Activated CD4-positive, alpha-beta memory T cell treated with anti-CD3 and anti-CD28 coated beads for 36 hours (primary cell): ENCODE data around the gene CAMK2G. TPM values are rescaled to one million over a fixed set of nuclear protein-coding genes. Genes with fewer than 3 reads are reported as not detected.

Experiments
- CTCF ChIA-PET: fragments of 350-600 bp; sonication (Branson Sonifier 250); formaldehyde crosslinking; loops from one replicate; lab custom pipeline; 2021; ENCODE audit warnings: antibody characterized with exemption, inconsistent platforms; lab: Charles Lee
- POLR2A ChIA-PET: fragments of 350-600 bp; sonication (Branson Sonifier 250); formaldehyde crosslinking; loops from one replicate; lab custom pipeline; 2021; ENCODE audit warnings: antibody characterized with exemption; lab: Charles Lee
- DNase-seq: peaks from one replicate; pipeline ENCODE4 v3.0.0-alpha.2; 2020
- H3K27ac Mint-ChIP-seq: one replicate; pipeline ENCODE4 v1.8.0; 2021; ENCODE audit warnings: mixed read lengths
- H3K27me3 Mint-ChIP-seq: one replicate; pipeline ENCODE4 v1.8.0; 2021; ENCODE audit warnings: mixed read lengths
- H3K36me3 Mint-ChIP-seq: one replicate; pipeline ENCODE4 v1.8.0; 2021; ENCODE audit warnings: mixed read lengths
- H3K4me1 Mint-ChIP-seq: one replicate; pipeline ENCODE4 v1.8.0; 2021; ENCODE audit warnings: low read depth, mixed read lengths
- H3K4me3 Mint-ChIP-seq: one replicate; pipeline ENCODE4 v1.8.0; 2021; ENCODE audit warnings: mild to moderate bottlenecking, mixed read lengths
- H3K9me3 Mint-ChIP-seq: one replicate; pipeline ENCODE4 v1.8.0; 2021; ENCODE audit warnings: mixed read lengths
- intact Hi-C: fragments of 100-400 bp; cut with micrococcal nuclease; formaldehyde crosslinking; loops from one replicate; pipeline ENCODE4 v1.15.1; 2023
- total RNA-seq, 2 experiments: library from RNA; stranded (reverse); gene quantifications; one replicate each; pipeline ENCODE4 v1.2.3, GENCODE V29; 2021

Gene CAMK2G
- total RNA-seq, 2 experiments from 2014 or later, result 20.8 to 21.5 TPM

GRCh38 chr10:73867871-73868631 is 6.3 kb downstream of the CAMK2G start:
- ChIA-PET POLR2A (no interaction called here), CTCF (interaction anchor here (0.6 to 3.7 kb wide), 3 partner anchors 12 to 721 kb away, joined by 3 to 18 read pairs (median 6); no protein-coding TSS in a partner anchor)
- H3K4me1 Mint-ChIP-seq, result peaks cover 74% of the 10 kb centered on the region
- H3K9me3 Mint-ChIP-seq, result no peaks in the 10 kb centered on the region
- DNase-seq, result no peak
- peaks cover 8% of the 10 kb centered on the region for H3K36me3 Mint-ChIP-seq
- no peaks in the 10 kb centered on the region for H3K27me3 Mint-ChIP-seq
- intact Hi-C loops, result no loop called here
- no peak overlapping the region for H3K4me3 Mint-ChIP-seq
- peak overlapping the region; percentile 64 for H3K27ac Mint-ChIP-seq

DNA sequence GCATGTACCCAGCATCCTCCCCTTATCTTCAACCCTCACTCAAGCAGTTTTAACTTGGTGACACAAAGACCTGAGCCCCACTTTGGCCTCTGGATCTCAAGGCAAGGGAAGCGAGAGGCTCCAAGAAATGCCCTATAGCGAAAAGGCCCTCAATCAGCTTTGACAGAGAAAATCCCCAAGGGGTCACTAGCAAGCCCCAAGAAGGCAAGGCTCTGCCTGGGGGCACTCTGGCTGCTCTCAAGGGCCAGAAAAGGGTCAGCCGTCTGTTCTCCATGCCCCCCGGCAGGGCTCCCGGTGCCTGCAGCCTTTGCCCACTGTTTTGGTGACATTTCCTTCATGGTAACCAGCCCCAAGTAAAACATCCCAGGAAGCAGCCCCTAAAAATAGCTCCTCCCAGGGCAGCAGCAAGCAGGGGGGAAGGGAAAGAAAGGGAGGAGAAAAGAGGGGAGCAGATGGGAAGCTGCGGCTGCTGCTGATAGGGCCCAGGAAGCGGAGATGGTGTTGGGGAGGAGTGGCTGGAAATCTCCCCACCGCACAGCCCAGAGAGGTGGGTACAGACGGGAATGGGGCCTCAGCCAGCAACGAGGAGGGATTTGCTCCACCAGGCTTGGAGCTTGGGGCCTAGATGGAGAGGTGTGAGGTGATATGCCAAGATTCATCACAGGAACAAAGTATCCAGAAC is 7.1 kb downstream of the CAMK2G start:
- DNase-seq, result no peak
- Mint-ChIP-seq H3K36me3 (peaks cover 8% of the 10 kb centered on the region), H3K27ac (peak overlapping the region; percentile 99), H3K27me3 (no peaks in the 10 kb centered on the region), H3K4me1 (peaks cover 73% of the 10 kb centered on the region), H3K9me3 (no peaks in the 10 kb centered on the region), H3K4me3 (no peak overlapping the region)
- intact Hi-C loops, result no loop called here
- CTCF ChIA-PET, result interaction anchor here (0.6 to 3.7 kb wide), 4 partner anchors 12 to 722 kb away, joined by 3 to 18 read pairs (median 4); no protein-coding TSS in a partner anchor
- POLR2A ChIA-PET, result no interaction called here

DNA sequence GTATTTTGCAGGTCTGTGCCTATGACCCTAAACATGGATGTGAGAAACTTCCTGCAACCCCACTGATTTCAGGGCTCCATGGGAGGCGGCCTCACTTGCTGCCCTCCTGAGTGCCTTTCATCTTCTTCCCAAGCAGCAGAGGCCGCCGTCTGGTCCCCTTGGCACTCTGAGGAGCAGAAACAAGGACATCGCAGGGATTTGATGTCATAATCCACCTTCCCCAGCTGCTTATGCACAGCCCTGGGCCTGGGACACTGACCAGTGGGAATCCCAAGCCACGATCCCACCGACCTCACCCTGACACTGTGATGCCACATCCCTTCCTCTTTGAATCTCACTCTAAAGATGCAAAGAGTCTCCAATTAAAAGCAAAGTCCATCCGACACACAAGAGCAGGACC is 7.7 kb downstream of the CAMK2G start:
- H3K27ac Mint-ChIP-seq, result peak overlapping the region; percentile 99
- peak overlapping the region; percentile 17 for H3K4me3 Mint-ChIP-seq
- intact Hi-C loops, result no loop called here
- H3K4me1 Mint-ChIP-seq, result peaks cover 68% of the 10 kb centered on the region
- peaks cover 5% of the 10 kb centered on the region for H3K36me3 Mint-ChIP-seq
- POLR2A ChIA-PET, result no interaction called here
- no peak for DNase-seq
- no peaks in the 10 kb centered on the region for H3K27me3 Mint-ChIP-seq
- CTCF ChIA-PET, result interaction anchor here (0.8 to 3.7 kb wide), 6 partner anchors 9 to 74 kb away, joined by 3 to 18 read pairs (median 4); no protein-coding TSS in a partner anchor
- no peaks in the 10 kb centered on the region for H3K9me3 Mint-ChIP-seq

- ChIA-PET POLR2A (interaction anchor here (0.9 kb wide), 1 partner anchor 9 kb away, joined by 3 read pairs; no protein-coding TSS in a partner anchor), CTCF (interaction anchor here (0.6 to 3.7 kb wide), 9 partner anchors 8 to 75 kb away, joined by 3 to 18 read pairs (median 3); no protein-coding TSS in a partner anchor)
- Mint-ChIP-seq H3K27me3 (no peaks in the 10 kb centered on the region), H3K4me3 (peak overlapping the region; percentile 79), H3K9me3 (no peaks in the 10 kb centered on the region), H3K27ac (peak overlapping the region; percentile 99), H3K4me1 (peaks cover 64% of the 10 kb centered on the region), H3K36me3 (peaks cover 7% of the 10 kb centered on the region)
- DNase-seq, result peak; percentile 77
- intact Hi-C loops, result loop anchor here (1.0 kb wide), 2 partner anchors 10 to 16 kb away; no protein-coding TSS in a partner anchor
These were observed 8.6 kb downstream of the CAMK2G start for GRCh38 chr10:73865459-73866442.

- ChIA-PET POLR2A (no interaction called here), CTCF (interaction anchor here (1.4 to 3.7 kb wide), 5 partner anchors 15 to 76 kb away, joined by 3 to 18 read pairs (median 8); no protein-coding TSS in a partner anchor)
- Mint-ChIP-seq H3K4me3 (peak overlapping the region; percentile 79), H3K27me3 (no peaks in the 10 kb centered on the region), H3K9me3 (no peaks in the 10 kb centered on the region), H3K36me3 (peaks cover 10% of the 10 kb centered on the region), H3K4me1 (peaks cover 66% of the 10 kb centered on the region), H3K27ac (peak overlapping the region; percentile 99)
- DNase-seq, result no peak
- intact Hi-C loops, result loop anchor here (1.0 kb wide), 2 partner anchors 10 to 16 kb away; no protein-coding TSS in a partner anchor
These were observed 9.3 kb downstream of the CAMK2G start for GRCh38 chr10:73865107-73865458.

- Mint-ChIP-seq H3K9me3 (no peaks in the 10 kb centered on the region), H3K27ac (peak overlapping the region; percentile 99), H3K4me1 (peaks cover 73% of the 10 kb centered on the region), H3K36me3 (peaks cover 10% of the 10 kb centered on the region), H3K4me3 (peak overlapping the region; percentile 29), H3K27me3 (no peaks in the 10 kb centered on the region)
- no peak for DNase-seq
- POLR2A ChIA-PET, result interaction anchor here (0.7 to 0.9 kb wide), 2 partner anchors 7 to 50 kb away, joined by 3 read pairs; no protein-coding TSS in a partner anchor
- CTCF ChIA-PET, result interaction anchor here (1.4 to 3.7 kb wide), 6 partner anchors 13 to 77 kb away, joined by 3 to 41 read pairs (median 14); no protein-coding TSS in a partner anchor
- intact Hi-C loops, result no loop called here
These were observed 10.1 kb downstream of the CAMK2G start for GRCh38 chr10:73864229-73864628.

DNA sequence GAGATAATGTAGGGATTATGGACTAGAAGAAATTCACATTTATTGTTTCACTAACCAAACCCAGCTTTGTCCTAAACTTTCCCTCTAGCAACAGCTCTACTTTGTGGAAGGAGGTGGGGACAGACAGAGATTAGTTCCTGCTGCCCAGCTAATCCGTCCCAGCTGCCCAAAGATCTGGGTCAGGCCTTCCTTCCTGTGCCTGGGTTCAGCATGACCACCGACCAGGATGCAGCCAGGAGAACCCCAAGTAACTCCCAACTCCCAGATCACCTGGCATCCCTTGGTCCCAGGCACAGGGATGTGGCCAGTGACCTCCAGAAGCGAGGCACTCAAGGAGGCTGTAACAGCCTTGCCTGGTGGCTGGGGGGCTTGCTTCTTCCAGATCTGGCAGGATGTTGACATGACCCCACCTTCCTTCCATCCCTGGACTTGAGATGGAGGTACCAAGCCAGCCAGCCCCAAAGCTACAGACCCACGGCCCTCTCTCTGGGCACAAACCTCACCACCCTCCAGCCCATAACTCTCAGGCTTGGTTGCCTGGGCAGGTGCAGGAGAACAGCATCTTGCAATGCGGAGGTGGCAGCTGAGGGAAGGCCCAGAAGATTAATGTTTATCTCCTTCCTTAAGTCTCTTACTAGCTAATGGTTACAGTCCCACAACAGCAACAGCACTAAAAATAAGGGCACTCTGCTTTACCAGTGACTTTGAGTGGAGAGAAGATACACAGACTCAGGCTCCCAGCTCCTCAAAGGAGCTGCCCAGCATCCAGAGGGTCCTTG is 11.1 kb downstream of the CAMK2G start:
- peaks cover 82% of the 10 kb centered on the region for H3K4me1 Mint-ChIP-seq
- ChIA-PET POLR2A (interaction anchor here (0.7 to 2.0 kb wide), 3 partner anchors 8 to 51 kb away, joined by 3 to 7 read pairs (median 3); partner anchors contain the start of gene CAMK2G), CTCF (interaction anchor here (1.0 to 3.5 kb wide), 7 partner anchors 12 to 217 kb away, joined by 3 to 41 read pairs (median 8); no protein-coding TSS in a partner anchor)
- H3K27me3 Mint-ChIP-seq, result no peaks in the 10 kb centered on the region
- DNase-seq, result no peak
- peaks cover 15% of the 10 kb centered on the region for H3K36me3 Mint-ChIP-seq
- H3K27ac Mint-ChIP-seq, result peak overlapping the region; percentile 19
- no peaks in the 10 kb centered on the region for H3K9me3 Mint-ChIP-seq
- intact Hi-C loops, result no loop called here
- H3K4me3 Mint-ChIP-seq, result no peak overlapping the region

GRCh38 chr10:73862011-73862410 is 12.3 kb downstream of the CAMK2G start:
- DNase-seq, result no peak
- H3K4me1 Mint-ChIP-seq, result peaks cover 85% of the 10 kb centered on the region
- H3K27ac Mint-ChIP-seq, result no peak overlapping the region
- H3K4me3 Mint-ChIP-seq, result no peak overlapping the region
- H3K27me3 Mint-ChIP-seq, result no peaks in the 10 kb centered on the region
- H3K9me3 Mint-ChIP-seq, result no peaks in the 10 kb centered on the region
- peaks cover 15% of the 10 kb centered on the region for H3K36me3 Mint-ChIP-seq
- intact Hi-C loops, result no loop called here
- ChIA-PET CTCF (interaction anchor here (1.1 to 3.5 kb wide), 6 partner anchors 11 to 218 kb away, joined by 3 to 41 read pairs (median 6); no protein-coding TSS in a partner anchor), POLR2A (interaction anchor here (2.0 kb wide), 1 partner anchor 13 kb away, joined by 7 read pairs; the partner anchor contains the start of gene CAMK2G)

GRCh38 chr10:73859784-73860491 is 14.4 kb downstream of the CAMK2G start:
- intact Hi-C loops, result no loop called here
- H3K9me3 Mint-ChIP-seq, result no peaks in the 10 kb centered on the region
- H3K36me3 Mint-ChIP-seq, result peaks cover 12% of the 10 kb centered on the region
- peak overlapping the region; percentile 12 for H3K4me3 Mint-ChIP-seq
- peak overlapping the region; percentile 76 for H3K27ac Mint-ChIP-seq
- no peaks in the 10 kb centered on the region for H3K27me3 Mint-ChIP-seq
- CTCF ChIA-PET, result interaction anchor here (0.8 to 5.5 kb wide), 9 partner anchors 9 to 82 kb away, joined by 3 to 77 read pairs (median 3); no protein-coding TSS in a partner anchor
- POLR2A ChIA-PET, result no interaction called here
- peaks cover 74% of the 10 kb centered on the region for H3K4me1 Mint-ChIP-seq
- no peak for DNase-seq

GRCh38 chr10:73859428-73859783 is 14.9 kb downstream of the CAMK2G start:
- peak; percentile 74 for DNase-seq
- CTCF ChIA-PET, result interaction anchor here (0.8 to 5.5 kb wide), 9 partner anchors 10 to 82 kb away, joined by 3 to 77 read pairs (median 3); no protein-coding TSS in a partner anchor
- peaks cover 12% of the 10 kb centered on the region for H3K36me3 Mint-ChIP-seq
- H3K9me3 Mint-ChIP-seq, result no peaks in the 10 kb centered on the region
- intact Hi-C loops, result no loop called here
- POLR2A ChIA-PET, result interaction anchor here (0.9 kb wide), 1 partner anchor 15 kb away, joined by 5 read pairs; the partner anchor contains the start of gene CAMK2G
- H3K27me3 Mint-ChIP-seq, result no peaks in the 10 kb centered on the region
- H3K27ac Mint-ChIP-seq, result peak overlapping the region; percentile 76
- peaks cover 69% of the 10 kb centered on the region for H3K4me1 Mint-ChIP-seq
- H3K4me3 Mint-ChIP-seq, result peak overlapping the region; percentile 12
